Suprapubic skin (tissue), 4 donors: ENCODE measurements around the gene MYH14.

ENCODE experiments used
- CTCF ChIP-seq, 2 donors: fragments of 200-600 bp in 1 of 2; fragments of 450-650 bp in 1 of 2; sonication (generic) in 1 of 2; IDR thresholded peaks; one replicate each; pipeline ENCODE4 v1.5.1; 2016 to 2019; ENCODE audit warnings: antibody characterized with exemption in 2 of 2, mild to moderate bottlenecking in 1 of 2, moderate library complexity in 1 of 2
- POLR2A ChIP-seq, 2 donors: fragments of 450-650 bp; IDR thresholded peaks; one replicate each; pipeline ENCODE4 v1.6.1; 2017; ENCODE audit warnings: antibody characterized with exemption in 2 of 2, mild to moderate bottlenecking in 2 of 2, moderate library complexity in 2 of 2
- POLR2AphosphoS5 ChIP-seq, 3 donors: sonication (generic); formaldehyde crosslinking; IDR thresholded peaks; one replicate each; pipeline ENCODE4 v1.6.1; 2017; ENCODE audit warnings: antibody characterized with exemption in 3 of 3

GRCh38 chr19:50203281-50204080 lies at the start of gene MYH14:
- TF ChIP-seq CTCF (IDR thresholded peaks at IDR 0.05) (no peak), POLR2A (IDR thresholded peaks at IDR 0.05) (no peak), POLR2AphosphoS5 (IDR thresholded peaks at IDR 0.05) (no peak)
